Femur (tissue), 1 donor: Measurements from ENCODE around the gene MORC1.
"Not testable (repeated sequence)": the region's sequence is repeated elsewhere in the genome, so short reads cannot be mapped to it uniquely, and the experiment has no call there.

Source experiments
- DNase-seq: peaks from one replicate; pipeline ENCODE4 v3.0.0-alpha.2; 2017

Gene MORC1

GRCh38 chr3:109098079-109098644 lies 19.8 kb downstream of the MORC1 start:
- DNase-seq, result no peak

- DNase-seq, result no peak
Measured at GRCh38 chr3:109095166-109095565, 22.8 kb downstream of the MORC1 start.

- DNase-seq, result no peak
Measured at GRCh38 chr3:109093561-109093960, 24.4 kb downstream of the MORC1 start.

- DNase-seq, result no peak
Measured at GRCh38 chr3:109091846-109092245, 26.1 kb downstream of the MORC1 start.

- no peak for DNase-seq
Measured at GRCh38 chr3:109089265-109089664, 28.7 kb downstream of the MORC1 start.

- peak; percentile 19 for DNase-seq
Measured at GRCh38 chr3:109081746-109082510, 36.0 kb downstream of the MORC1 start.

GRCh38 chr3:109080090-109080489 lies 37.8 kb downstream of the MORC1 start:
- not testable (repeated sequence) for DNase-seq

GRCh38 chr3:109073116-109073515 lies 44.8 kb downstream of the MORC1 start:
- DNase-seq, result no peak

- DNase-seq, result no peak
Measured at GRCh38 chr3:109072194-109072593, 45.7 kb downstream of the MORC1 start.

- DNase-seq, result no peak
Measured at GRCh38 chr3:109071350-109072142, 46.4 kb downstream of the MORC1 start.

- no peak for DNase-seq
Measured at GRCh38 chr3:109070211-109070610, 47.7 kb downstream of the MORC1 start.

GRCh38 chr3:109066864-109067263 lies 51.1 kb downstream of the MORC1 start:
- no peak for DNase-seq

- DNase-seq, result no peak
Measured at GRCh38 chr3:109059264-109059663, 58.7 kb downstream of the MORC1 start.

GRCh38 chr3:109057616-109058015 lies 60.3 kb downstream of the MORC1 start:
- no peak for DNase-seq

GRCh38 chr3:109057056-109057455 lies 60.9 kb downstream of the MORC1 start:
- DNase-seq, result no peak

- DNase-seq, result no peak
Measured at GRCh38 chr3:109050591-109051167, 67.3 kb downstream of the MORC1 start.

GRCh38 chr3:109047366-109047765 lies 70.6 kb downstream of the MORC1 start:
- no peak for DNase-seq

- no peak for DNase-seq
Measured at GRCh38 chr3:109045271-109046040, 72.5 kb downstream of the MORC1 start.

GRCh38 chr3:109035082-109035481 lies 82.9 kb downstream of the MORC1 start:
- no peak for DNase-seq

GRCh38 chr3:109033000-109033660 lies 84.8 kb downstream of the MORC1 start:
- no peak for DNase-seq

GRCh38 chr3:109028753-109029152 lies 89.2 kb downstream of the MORC1 start:
- DNase-seq, result no peak

GRCh38 chr3:109026821-109027220 lies 91.1 kb downstream of the MORC1 start:
- DNase-seq, result no peak
